Cortex of kidney (tissue), 1 donor: ENCODE measurements around the gene MDP1.

Source experiments
- DNase-seq: peaks from one replicate; lab custom pipeline; 2025; lab: John Stamatoyannopoulos, UW

The MDP1 gene

DNA sequence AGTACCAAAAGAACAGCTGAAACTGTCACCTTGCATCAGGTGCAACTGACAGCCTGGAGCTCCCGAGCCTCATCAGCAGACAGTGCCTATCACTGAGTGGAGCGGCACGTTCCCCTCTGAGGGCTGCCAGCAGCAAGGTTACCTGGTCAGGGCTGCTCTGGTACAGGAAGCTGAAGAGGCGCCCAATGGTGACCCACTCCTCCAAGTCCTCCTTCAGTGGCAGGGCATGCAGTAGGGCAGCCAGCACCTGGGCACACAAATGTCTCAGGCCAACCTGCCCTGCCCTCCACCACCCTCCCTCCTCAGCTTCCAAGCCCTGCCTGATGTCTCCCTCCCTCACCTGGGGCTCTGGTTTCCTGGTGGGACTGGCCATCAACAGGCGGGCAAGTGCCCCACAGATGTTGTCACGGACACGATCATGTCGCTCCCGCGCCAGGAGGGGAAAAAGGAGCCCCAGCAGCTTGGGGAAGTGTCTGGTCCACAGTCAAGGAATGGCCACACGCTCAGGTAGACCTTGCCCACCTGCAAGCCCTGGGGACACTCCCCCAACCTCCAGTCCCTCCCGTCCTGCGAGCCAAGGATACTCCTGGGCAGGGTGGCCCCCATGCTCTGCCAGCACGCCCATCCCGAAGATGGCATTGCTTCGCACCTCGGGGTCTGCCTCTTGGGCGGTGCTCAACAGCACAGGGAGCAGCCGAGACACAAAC is 34.3 kb downstream of the MDP1 start:
- no peak for DNase-seq

DNA sequence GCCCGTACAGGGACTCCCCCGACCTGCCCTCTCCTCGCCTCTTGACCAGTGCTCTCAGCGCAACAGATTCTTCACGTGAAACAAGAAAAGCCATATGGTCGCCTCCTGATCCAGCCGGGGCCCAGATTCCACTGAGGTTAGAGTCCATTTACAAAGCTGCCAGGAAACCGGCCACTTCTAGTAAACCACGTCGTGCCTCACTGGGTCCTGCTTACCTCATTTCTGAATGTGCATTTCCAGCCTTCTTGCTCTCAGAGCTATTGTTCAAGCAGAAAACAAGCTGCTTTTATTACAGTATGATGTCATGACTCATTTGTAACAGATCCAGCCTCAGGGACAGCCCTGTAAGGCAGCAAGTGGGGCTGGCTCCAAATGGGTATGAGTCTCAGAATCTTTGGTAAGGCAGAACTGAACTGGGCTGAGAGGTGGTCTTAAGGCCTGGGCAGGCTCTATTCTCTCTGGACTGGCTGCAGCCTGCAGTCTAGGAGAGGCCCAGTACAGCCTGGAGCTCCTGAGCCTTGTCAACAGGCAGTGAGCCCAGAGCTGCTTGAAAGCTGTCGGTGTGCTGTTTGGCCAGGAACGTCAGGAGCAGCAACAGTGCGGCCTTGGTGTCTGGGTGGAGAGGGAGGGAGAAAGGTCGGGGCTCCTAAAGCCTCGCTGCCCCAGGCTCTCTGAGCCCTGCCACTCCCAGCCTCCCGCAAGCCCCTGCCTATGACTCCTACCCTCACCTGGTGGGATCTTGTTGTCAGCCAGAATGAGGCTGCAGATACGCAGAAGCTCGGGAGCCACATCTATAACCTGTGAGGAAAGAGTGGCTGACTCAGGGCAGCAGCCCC is 35.7 kb downstream of the MDP1 start:
- DNase-seq = no peak

DNA sequence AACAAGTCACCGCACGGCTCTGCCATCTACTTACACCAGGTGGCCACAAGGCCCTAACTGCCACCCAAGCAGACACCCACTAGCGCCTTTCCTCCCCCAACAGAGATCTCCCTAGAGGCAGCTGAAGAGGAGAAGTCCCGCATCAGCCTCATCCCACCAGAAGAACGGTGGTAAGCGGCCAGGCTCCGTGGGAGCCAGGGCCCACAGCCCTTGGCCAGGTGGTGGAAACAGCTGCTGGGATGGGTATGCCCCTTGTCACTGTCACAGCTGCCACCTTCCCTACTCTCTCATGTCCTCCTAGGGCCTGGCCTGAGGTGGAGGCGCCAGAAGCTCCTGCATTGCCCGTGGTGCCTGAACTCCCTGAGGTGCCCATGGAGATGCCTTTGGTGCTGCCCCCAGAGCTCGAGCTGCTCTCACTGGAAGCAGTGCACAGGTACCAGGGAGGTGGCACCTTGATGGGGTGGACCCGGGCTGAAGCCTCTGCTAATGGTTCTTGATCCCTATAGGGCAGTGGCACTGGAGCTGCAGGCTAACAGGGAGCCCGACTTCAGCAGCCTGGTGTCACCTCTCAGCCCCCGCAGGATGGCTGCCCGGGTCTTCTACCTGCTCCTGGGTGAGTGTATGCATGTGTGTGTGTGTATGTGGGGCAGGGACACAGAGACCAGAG is 36.4 kb downstream of the MDP1 start:
- DNase-seq = no peak

DNA sequence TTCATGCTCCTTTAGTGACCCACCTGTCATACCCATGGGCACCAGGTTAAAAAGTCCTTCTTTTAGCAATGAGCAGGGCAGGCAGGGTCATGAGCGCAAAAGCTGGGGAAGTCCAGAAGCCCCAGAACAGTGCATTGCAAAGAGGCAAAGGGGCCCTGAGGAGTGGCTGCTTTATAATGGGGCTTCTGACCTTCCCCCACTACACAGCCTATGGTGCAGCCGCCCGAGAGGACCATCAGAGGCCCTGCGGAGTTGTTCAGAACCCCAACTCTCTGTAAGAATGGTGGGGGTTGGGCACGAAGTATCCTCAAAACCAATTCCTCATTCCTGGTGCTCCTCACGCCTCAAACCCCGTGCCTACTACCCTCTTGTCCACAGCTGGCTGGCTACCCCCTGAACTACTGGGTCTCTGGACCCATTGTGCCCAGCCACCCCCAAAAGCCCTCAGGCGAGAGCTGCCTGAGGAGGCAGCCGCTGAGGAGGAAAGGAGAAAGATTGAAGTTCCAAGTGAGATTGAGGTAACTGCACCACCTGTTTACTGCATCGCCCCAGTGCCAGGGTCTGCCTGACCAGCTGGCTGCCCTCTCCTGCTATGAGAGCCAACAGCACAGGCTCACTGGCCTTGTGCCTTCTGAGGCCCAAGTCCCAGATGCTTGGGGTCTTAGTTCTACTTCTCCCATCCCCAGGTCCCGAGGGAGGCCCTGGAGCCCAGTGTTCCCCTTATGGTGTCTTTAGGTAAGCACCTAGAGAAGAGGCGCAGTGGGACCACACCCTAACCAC is 37.3 kb downstream of the MDP1 start:
- DNase-seq = no peak

DNA sequence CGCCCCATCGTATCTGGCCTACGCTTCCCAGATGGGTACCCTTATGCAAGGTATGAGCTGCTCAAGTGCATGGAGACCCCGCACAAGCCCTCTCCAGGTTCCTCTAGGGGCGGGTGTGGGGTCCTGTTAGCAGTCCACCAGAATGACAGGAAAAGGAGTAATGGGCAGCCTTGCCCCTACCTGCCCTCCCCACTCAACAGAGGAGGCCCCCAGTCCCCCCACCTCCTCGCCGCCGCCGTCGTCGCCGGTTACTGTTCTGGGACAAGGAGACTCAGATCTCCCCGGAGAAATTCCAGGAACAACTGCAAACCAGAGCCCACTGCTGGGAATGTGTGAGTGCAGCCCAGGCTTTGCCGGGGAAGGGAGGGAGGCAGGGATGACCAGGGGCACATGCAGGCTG is 38.0 kb downstream of the MDP1 start:
- no peak for DNase-seq

DNA sequence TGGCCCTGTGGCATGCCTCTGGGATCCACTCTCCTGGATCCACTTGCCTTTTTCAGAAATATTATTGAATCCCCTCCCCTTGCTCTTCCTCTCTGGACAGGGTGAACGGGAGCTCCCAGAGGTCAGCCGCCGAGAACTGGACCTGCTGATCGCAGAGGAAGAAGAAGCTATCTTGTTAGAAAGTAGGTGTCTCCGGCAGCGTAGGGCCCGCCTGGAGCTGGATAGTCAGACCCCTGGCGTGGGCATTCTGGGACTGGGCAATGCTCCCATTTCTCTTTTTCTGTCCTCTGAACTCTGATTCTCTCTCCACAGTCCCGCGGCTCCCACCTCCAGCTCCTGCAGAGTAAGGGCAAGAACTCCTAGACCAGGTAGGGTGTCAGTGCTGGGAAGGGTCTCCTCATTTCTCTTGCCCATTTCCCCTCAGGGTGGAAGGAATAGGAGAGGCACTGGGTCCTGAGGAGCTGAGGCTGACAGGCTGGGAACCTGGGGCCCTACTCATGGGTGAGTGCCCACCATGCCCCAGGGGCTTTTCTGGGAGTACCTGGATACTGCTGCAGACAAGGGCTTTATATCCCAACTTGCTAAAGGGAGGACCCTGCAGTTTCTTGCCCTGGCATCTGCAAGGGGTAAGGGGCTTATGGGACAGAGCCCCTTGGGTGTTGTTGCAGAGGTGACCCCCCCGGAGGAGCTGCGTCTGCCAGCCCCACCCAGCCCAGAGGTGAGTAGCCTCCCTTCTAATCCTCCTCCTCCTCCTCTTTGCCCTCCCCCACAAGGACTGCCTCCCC is 38.6 kb downstream of the MDP1 start:
- DNase-seq = no peak

DNA sequence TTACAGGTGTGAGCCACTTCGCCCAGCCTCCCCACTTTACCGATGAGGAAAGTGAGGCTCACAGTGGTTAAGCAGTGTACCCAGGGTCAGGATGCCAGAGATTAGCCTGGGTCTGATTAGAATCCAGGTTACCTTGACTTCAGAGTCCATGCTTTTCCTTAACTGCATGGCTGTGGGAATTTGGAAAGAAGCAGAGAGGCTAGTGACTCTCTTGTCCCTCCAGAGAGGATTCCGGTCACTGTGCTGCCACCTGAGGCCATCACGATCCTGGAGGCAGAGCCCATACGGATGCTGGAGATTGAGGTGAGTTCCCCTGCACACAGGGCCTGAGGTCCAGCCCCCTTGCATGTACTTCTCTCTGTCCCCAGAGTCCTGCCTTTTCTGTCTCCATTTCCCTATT is 39.3 kb downstream of the MDP1 start:
- no peak for DNase-seq

DNA sequence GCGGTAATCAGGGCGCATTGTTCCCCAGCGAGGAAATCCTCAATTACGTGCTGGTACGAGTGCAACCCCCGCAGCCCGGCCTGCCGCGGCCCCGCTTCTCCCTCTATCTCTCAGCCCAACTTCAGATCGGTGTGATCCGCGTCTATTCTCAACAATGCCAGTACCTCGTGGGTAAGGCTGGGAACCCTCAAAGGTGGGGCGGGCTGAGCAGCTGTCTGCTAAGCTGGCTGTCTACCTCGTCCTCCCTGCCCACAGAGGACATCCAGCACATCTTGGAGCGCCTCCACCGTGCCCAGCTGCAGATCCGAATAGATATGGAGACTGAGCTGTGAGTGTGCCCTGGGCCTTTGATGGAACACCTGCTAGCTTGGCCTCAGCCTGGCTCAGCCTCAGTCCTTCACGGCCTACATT is 43.0 kb downstream of the MDP1 start:
- no peak for DNase-seq

DNA sequence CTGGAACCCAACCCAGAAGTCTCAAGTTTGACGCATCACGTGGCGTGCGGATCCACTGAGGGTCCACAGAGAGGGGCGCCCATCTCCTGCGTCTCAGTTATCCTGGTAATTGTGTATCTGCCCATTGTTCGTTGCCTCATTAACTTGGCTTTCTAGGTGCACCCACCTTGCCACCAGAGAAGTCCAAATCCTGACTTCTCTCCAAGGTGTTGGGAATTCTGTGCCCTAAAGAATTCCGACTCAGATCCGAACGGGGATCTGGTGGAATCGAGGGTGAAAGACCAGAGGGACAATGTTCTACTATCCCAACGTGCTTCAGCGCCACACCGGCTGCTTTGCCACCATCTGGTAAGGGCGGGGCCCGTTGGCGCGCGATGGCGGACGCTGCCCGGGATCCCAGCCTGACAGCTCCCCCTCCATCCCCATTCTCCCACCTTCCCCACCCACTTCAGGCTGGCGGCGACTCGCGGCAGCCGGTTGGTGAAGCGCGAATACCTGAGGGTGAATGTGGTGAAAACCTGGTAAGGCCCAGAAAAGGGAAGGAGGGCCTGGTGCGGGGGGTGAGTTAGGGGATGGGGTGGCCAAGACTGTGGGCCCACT is 43.5 kb downstream of the MDP1 start:
- DNase-seq = no peak

DNA sequence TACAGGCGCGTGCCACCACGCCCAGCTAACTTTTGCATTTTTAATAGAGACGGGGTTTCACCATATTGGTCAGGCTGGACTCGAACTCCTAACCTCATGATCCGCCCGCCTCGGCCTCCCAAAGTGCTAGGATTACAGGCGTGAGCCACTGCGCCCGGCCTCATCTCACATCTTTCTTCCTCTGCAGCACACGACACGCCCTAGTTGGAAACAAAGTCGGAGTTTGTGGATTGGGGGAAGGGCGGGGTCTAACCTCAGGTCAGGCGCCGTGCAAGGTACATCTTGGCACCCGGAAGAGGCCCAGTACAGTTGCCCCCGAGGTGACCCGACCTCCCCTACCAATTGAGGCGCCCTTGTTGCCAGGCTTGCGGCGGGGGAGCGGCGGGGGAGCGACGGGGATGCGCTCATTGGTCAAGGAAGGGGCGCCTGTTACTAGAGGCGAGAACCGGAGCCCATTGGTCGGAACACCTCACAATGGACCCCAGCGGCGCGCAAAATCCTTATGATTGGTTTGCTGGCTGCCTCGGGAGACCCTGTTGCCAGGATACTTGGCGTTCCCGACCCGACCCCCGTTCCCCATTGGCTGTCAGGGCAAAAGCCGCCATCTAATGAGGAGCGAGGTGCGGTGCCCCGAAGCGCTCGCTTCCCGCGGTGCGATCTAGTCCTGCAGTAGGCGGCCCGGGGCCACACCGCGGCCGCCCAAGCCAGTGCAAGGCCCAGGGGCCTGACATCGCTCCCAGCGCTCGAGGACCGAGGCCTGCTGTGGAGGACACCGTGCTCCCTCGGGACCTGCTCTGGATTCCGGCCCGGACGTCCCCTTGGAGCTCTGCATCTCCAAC is 44.2 kb downstream of the MDP1 start, which contains the start of gene REC8:
Gene REC8 (plus strand): TSS at position 659 of the 839 bp plus-strand sequence. CDS start 473 bp downstream, outside the sequence.
- DNase-seq = no peak

DNA sequence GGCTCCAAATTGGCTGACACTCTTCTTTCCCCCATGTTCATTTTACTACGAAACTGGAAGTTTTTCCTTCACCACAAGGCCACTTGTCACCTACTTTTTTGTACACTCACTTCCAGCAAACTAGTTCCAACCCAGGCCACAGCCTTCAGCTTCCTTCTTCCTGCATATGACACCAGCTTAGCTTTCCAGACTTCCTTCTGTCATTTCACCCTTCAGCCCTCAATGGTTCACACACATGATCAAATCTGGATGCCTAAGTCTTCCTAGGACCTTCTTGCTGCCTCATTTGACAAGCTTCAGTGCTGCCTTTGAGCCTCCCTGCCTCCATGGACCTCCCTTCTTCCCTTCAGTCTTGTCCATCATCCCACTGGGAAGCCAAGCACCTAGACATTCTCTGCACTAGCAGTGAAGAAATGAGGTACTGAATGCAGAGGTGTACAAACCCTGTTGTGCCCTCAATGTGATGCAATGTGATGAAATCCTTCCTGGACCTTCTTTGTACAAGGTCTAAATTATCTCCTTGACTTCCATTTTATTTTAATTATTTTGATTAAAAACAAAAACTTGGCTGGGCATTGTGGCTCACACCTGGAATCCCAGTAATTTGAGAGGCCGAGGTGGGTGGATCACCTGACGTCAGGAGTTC is 48.3 kb downstream of the MDP1 start:
- no peak for DNase-seq

DNA sequence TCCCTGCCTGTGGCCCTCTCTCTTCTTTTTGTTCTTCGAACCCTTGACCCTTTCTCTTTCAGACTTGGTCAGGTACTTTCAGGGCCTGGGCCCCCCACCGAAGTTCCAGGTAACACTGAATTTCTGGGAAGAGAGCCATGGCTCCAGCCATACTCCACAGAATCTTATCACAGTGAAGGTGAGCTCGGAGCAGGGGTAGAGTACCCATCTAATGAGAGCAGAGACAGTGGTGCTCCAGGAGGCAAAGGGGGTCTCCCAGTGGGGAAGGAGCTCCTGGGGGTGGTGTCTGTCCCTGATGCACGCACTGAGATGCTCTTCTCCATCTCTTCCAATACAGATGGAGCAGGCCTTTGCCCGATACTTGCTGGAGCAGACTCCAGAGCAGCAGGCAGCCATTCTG is 50.1 kb downstream of the MDP1 start:
- DNase-seq = no peak

DNA sequence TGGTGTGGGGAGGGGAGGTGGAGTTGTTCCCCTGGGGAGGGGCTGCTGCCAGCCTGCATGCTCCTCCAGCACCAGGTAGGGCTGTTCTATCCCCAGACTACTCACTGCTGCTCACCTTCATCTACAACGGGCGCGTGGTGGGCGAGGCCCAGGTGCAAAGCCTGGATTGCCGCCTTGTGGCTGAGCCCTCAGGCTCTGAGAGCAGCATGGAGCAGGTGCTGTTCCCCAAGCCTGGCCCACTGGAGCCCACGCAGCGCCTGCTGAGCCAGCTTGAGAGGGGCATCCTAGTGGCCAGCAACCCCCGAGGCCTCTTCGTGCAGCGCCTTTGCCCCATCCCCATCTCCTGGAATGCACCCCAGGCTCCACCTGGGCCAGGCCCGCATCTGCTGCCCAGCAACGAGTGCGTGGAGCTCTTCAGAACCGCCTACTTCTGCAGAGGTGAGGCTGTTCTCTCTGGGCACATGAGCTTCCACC is 51.3 kb downstream of the MDP1 start:
- no peak for DNase-seq
